Naive thymus-derived CD4-positive, alpha-beta T cell (primary cell): ENCODE data around the gene ZNF18. TPM values are rescaled to one million over a fixed set of nuclear protein-coding genes. Genes with fewer than 3 reads are reported as not detected.

ENCODE experiments used
- ATAC-seq: fragments of 150-1000 bp; cut with Tn5 transposase; 2 replicates; pipeline ENCODE4 v1.10.0; 2021; ENCODE audit warnings: mild to moderate bottlenecking, moderate library complexity
- CTCF ChIA-PET: fragments of 350-600 bp; sonication (Branson Sonifier 250); formaldehyde crosslinking; loops from one replicate; lab custom pipeline; 2021; ENCODE audit warnings: antibody characterized with exemption; lab: Charles Lee
- POLR2A ChIA-PET: fragments of 350-600 bp; sonication (Branson Sonifier 250); formaldehyde crosslinking; loops from one replicate; lab custom pipeline; 2021; ENCODE audit warnings: antibody characterized with exemption, inconsistent platforms; lab: Charles Lee
- DNase-seq, 9 donors: peaks; one replicate each; pipeline versions ENCODE4 v3.0.0 to v3.0.0-alpha.2; 2020 to 2022; ENCODE audit warnings: mixed read lengths in 1 of 9
- H3K27ac ChIP-seq: one replicate; pipeline ENCODE4 v1.7.0; 2013; ENCODE audit warnings: mild to moderate bottlenecking, low read depth, low read length, moderate library complexity
- H3K27me3 ChIP-seq, 2 donors: one replicate each; pipeline ENCODE4 v1.7.0; 2013; ENCODE audit warnings: low read length in 2 of 2, mild to moderate bottlenecking in 2 of 2, moderate library complexity in 2 of 2; ENCODE audit not compliant: control insufficient read depth in 2 of 2, insufficient read depth in 2 of 2
- H3K36me3 ChIP-seq, 3 experiments: 1 replicate in 2 of 3; 2 replicates in 1 of 3; pipeline ENCODE4 v1.7.0; 2013; ENCODE audit warnings: low read length in 3 of 3, mild to moderate bottlenecking in 3 of 3, moderate library complexity in 1 of 3; ENCODE audit not compliant: insufficient read depth in 3 of 3, control insufficient read depth in 2 of 3
- H3K4me1 ChIP-seq, 2 donors: one replicate each; pipeline ENCODE4 v1.7.0; 2013; ENCODE audit warnings: low read length in 2 of 2, mild to moderate bottlenecking in 2 of 2, moderate library complexity in 1 of 2; ENCODE audit not compliant: control insufficient read depth in 2 of 2, insufficient read depth in 2 of 2
- H3K4me3 ChIP-seq: 2 replicates; pipeline ENCODE4 v1.7.0; 2013; ENCODE audit warnings: mild to moderate bottlenecking, low read length
- H3K9me3 ChIP-seq, 3 experiments: 1 replicate in 2 of 3; 2 replicates in 1 of 3; pipeline ENCODE4 v1.7.0; 2013; ENCODE audit warnings: low read length in 3 of 3; ENCODE audit not compliant: control insufficient read depth in 2 of 3
- H3K27ac Mint-ChIP-seq, 9 donors: one replicate each; pipeline ENCODE4 v1.8.0; 2020 to 2022; ENCODE audit warnings: mixed read lengths in 9 of 9, mild to moderate bottlenecking in 8 of 9, moderate library complexity in 5 of 9, inconsistent platforms in 2 of 9
- H3K27me3 Mint-ChIP-seq, 5 donors: one replicate each; pipeline ENCODE4 v1.8.0; 2021 to 2022; ENCODE audit warnings: mixed read lengths in 5 of 5, mild to moderate bottlenecking in 1 of 5
- H3K36me3 Mint-ChIP-seq, 5 donors: one replicate each; pipeline ENCODE4 v1.8.0; 2020 to 2022; ENCODE audit warnings: mixed read lengths in 5 of 5, mild to moderate bottlenecking in 3 of 5, inconsistent platforms in 1 of 5
- H3K4me1 Mint-ChIP-seq, 7 donors: one replicate each; pipeline ENCODE4 v1.8.0; 2020 to 2022; ENCODE audit warnings: mixed read lengths in 7 of 7, mild to moderate bottlenecking in 3 of 7, inconsistent platforms in 1 of 7
- H3K4me3 Mint-ChIP-seq, 10 donors: one replicate each; pipeline ENCODE4 v1.8.0; 2020 to 2022; ENCODE audit warnings: mild to moderate bottlenecking in 10 of 10, mixed read lengths in 10 of 10, moderate library complexity in 6 of 10, inconsistent platforms in 2 of 10
- H3K9me3 Mint-ChIP-seq, 11 donors: one replicate each; pipeline ENCODE4 v1.8.0; 2020 to 2022; ENCODE audit warnings: mixed read lengths in 11 of 11, mild to moderate bottlenecking in 4 of 11, inconsistent platforms in 1 of 11, moderate library complexity in 1 of 11
- intact Hi-C, 2 donors: fragments of 100-400 bp; cut with micrococcal nuclease; formaldehyde crosslinking; loops; one replicate each; pipeline ENCODE4 v1.15.1; 2023
- polyA plus RNA-seq, 2 donors: library from polyadenylated mRNA; unstranded; fragments of 300-500 nt; fragmentation: Illumina TruSeq; gene quantifications; one replicate each; pipeline ENCODE4 v1.2.3, GENCODE V29; 2021
- total RNA-seq, 6 experiments: library from RNA in 5 of 6; stranded (reverse) in 5 of 6; gene quantifications; 1 replicate in 5 of 6; 2 replicates in 1 of 6; pipeline ENCODE4 v1.2.3 and lab custom pipeline; 2021 to 2026

ZNF18 gene
- total and polyA plus RNA-seq, 7 experiments from 2014 or later: 7.3 to 15.3 (median 11.3) TPM

DNA sequence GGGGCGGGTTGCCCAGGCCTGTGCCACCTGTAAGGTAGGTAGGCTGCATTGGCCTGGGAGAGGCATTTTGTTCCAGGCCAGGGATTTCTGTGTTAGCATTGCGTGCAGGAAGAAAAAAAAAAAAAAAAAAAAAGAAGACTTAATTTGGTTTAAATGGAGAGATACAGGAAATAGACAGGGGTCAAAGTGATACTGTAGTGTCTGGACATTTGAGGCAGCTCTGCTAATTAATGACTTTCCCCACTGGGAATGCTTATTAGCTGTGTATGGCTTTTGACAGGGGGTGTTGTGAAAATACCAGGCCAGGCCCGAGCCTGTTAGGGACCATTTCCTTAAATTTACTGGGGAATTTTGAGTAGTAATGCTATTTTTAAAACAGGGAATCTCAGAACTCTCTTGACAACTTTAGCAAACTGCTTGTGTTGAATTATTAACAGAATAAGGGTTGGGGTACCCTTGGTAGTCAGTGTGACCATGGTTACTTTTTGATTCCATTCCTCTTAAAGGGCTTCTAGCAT, 24.4 kb upstream of the ZNF18 start:
- no peak for DNase-seq
- H3K36me3 Mint-ChIP-seq: peaks cover 0 to 6% (median 0%) of the 10 kb centered on the region in 5 donors
- Histone ChIP-seq H3K9me3 (no peaks in the 10 kb centered on the region), H3K27me3 (no peaks in the 10 kb centered on the region), H3K4me3 (peak overlapping the region; percentile 39), H3K27ac (peak overlapping the region; percentile 89), H3K4me1 (peaks cover 16 to 17% of the 10 kb centered on the region in 2 donors), H3K36me3 (no peaks in the 10 kb centered on the region)
- POLR2A ChIA-PET: interaction anchor here (0.7 to 14.6 kb wide), 5 partner anchors 10 to 33 kb away, joined by 3 to 310 read pairs (median 3); partner anchors contain the start of gene ZNF18
- H3K9me3 Mint-ChIP-seq: no peaks in the 10 kb centered on the region
- peaks cover 34 to 64% (median 60%) of the 10 kb centered on the region in 7 donors for H3K4me1 Mint-ChIP-seq
- H3K27me3 Mint-ChIP-seq: peaks cover 0 to 14% (median 0%) of the 10 kb centered on the region in 5 donors
- peak overlapping the region; percentile 78 to 91 (median 82) for H3K4me3 Mint-ChIP-seq
- intact Hi-C loops: loop anchor here (1.0 to 5.0 kb wide), 3 partner anchors 34 to 997 kb away; partner anchors contain the start of gene ELAC2 (in 1 of the 2)
- CTCF ChIA-PET: interaction anchor here (0.6 kb wide), 1 partner anchor 29 kb away, joined by 4 read pairs; no protein-coding TSS in a partner anchor
- no peak for ATAC-seq
- H3K27ac Mint-ChIP-seq: peak overlapping the region; percentile 20 to 83 (median 74)

DNA sequence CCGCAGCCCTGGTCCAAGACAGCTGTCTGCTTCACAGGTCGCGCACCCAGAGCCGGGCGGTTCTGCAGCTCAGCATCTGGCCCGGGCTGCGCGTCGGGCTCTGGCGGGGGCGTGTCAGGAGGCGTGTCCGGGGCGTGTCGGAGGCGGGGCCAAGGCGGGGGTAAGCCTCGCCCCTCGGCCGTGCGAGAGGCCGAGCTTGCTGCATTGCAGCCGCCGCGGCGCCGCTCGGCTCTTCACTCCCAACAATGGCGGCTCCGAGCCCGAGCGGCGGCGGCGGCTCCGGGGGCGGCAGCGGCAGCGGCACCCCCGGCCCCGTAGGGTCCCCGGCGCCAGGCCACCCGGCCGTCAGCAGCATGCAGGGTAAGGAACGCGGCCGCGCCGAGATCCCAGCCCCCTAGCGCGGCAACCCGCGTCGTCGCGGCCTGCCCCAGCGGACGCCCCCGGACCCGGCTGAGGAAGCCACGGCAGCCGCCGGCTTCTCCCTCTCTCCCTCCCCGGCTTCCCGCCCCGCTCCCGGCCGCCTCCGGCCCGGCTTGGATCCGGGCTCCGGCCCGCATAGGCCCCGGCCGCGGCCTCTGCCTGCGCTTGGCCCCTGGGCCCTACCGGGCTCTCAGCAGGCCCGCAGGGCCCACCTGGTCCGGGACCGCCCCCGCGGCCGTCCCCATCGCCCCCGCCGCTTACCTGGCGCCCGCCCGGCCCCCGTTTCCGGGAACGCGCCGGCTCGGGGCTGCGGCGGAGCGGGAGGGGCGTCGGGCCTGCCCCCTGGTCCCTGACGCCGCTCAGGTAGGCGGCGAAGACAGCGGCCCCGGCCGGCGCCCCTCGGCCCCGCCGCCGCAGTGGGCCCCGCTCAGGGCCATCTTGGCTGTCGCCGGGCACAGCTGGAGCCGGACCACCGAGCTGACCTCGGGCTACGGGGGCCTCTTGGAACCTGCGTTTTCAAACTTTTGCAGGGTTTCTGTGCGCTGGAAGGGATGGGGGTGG, 23.7 kb upstream of the ZNF18 start, which contains the start of gene MAP2K4:
TSS of gene MAP2K4 (plus strand) at position 236 of the 981 bp plus-strand sequence. CDS start at position 246, 10 bp downstream.
- Histone ChIP-seq H3K27me3 (no peaks in the 10 kb centered on the region), H3K27ac (peak within 1 kb of the TSS; percentile 89), H3K36me3 (no peaks in the 10 kb centered on the region), H3K4me3 (peak within 1 kb of the TSS; percentile 57), H3K4me1 (peaks cover 16 to 17% of the 10 kb centered on the region in 2 donors), H3K9me3 (no peaks in the 10 kb centered on the region)
- H3K4me3 Mint-ChIP-seq: peak within 1 kb of the TSS; percentile 79 to 91 (median 84)
- peak; percentile 100 for ATAC-seq
- H3K9me3 Mint-ChIP-seq: no peaks in the 10 kb centered on the region
- peaks cover 0 to 14% (median 0%) of the 10 kb centered on the region in 5 donors for H3K27me3 Mint-ChIP-seq
- ChIA-PET CTCF (interaction anchor here (0.6 to 0.8 kb wide), 3 partner anchors 10 to 1223 kb away, joined by 3 to 6 read pairs (median 4); no protein-coding TSS in a partner anchor), POLR2A (interaction anchor here (0.6 to 14.6 kb wide), 10 partner anchors 9 to 997 kb away, joined by 3 to 310 read pairs (median 4); partner anchors contain the start of genes ELAC2 and ZNF18)
- intact Hi-C loops: loop anchor here (1.0 to 5.0 kb wide), 4 partner anchors 24 to 997 kb away; partner anchors contain the start of genes ZNF18 (in 2 of the 2) and ELAC2 (in 1 of the 2)
- H3K4me1 Mint-ChIP-seq: peaks cover 31 to 56% (median 53%) of the 10 kb centered on the region in 7 donors
- H3K27ac Mint-ChIP-seq: peak within 1 kb of the TSS; percentile 31 to 88 (median 83)
- H3K36me3 Mint-ChIP-seq: peaks cover 0 to under 1% (median 0%) of the 10 kb centered on the region in 5 donors
- DNase-seq: peak; percentile 87 to 99 (median 94)

DNA sequence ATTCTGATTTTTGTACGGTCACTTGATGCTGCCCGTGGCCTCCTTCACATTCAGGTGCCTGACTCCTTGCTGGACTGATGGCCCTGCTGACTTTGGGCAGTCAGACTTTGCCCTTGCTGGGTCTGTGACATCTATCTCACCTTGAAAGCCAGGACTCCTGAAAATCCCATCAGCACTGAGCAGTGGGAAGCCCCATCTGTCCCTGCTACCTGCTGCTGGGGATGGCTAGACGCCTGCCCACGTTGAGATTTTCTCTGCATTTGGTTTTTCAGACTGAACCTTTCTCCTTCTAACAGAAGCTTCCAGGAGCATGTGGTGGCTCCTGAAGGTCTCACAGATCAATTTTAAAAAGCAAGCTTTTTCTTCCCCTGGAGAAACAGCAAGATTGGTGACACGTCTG, 10.2 kb upstream of the ZNF18 start:
- no peak overlapping the region for H3K27ac Mint-ChIP-seq
- H3K27me3 ChIP-seq: no peaks in the 10 kb centered on the region
- no peaks in the 10 kb centered on the region for H3K9me3 ChIP-seq
- peak overlapping the region in 1 of 10 donors; percentile 34 for H3K4me3 Mint-ChIP-seq
- ATAC-seq (no peak), DNase-seq (no peak)
- ChIA-PET POLR2A (interaction anchor here (0.9 to 1.7 kb wide), 2 partner anchors 10 to 13 kb away, joined by 3 to 9 read pairs; partner anchors contain the start of genes MAP2K4 and ZNF18), CTCF (no interaction called here)
- no peak overlapping the region for H3K4me3 ChIP-seq
- no peak overlapping the region for H3K27ac ChIP-seq
- peaks cover 0 to 1% (median 0%) of the 10 kb centered on the region in 5 donors for H3K36me3 Mint-ChIP-seq
- H3K9me3 Mint-ChIP-seq: no peaks in the 10 kb centered on the region
- no peaks in the 10 kb centered on the region for H3K4me1 ChIP-seq
- no peaks in the 10 kb centered on the region for H3K4me1 Mint-ChIP-seq
- H3K36me3 ChIP-seq: no peaks in the 10 kb centered on the region
- peaks cover 0 to 13% (median 10%) of the 10 kb centered on the region in 5 donors for H3K27me3 Mint-ChIP-seq
- intact Hi-C loops: no loop called here

DNA sequence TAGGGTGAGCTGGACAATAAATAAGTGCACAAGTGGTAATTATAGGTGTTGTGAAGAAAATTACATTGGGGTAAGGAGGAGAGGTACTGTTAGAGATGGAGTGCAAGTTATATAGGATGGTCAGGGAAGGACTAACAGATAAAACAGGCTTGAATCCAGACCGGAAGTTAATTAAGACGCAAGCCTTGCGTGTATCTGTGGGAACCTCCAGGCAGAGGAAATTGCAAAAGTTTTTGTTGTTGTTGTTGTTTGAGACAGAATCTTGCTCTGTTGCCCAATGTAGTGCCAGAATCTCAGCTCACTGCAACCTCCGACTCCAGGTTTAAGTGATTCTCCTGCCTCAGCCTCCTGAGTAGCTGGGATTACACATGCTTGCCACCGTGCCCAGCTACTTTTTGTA, 2.4 kb upstream of the ZNF18 start:
- Mint-ChIP-seq H3K27me3 (peaks cover 0 to 6% (median 0%) of the 10 kb centered on the region in 5 donors), H3K4me1 (peaks cover 7 to 22% (median 17%) of the 10 kb centered on the region in 7 donors), H3K9me3 (peaks cover 0 to 3% (median 0%) of the 10 kb centered on the region in 11 donors), H3K4me3 (no peak overlapping the region), H3K36me3 (peaks cover 0 to 5% (median 0%) of the 10 kb centered on the region in 5 donors), H3K27ac (peak overlapping the region in 1 of 9 donors; percentile 48)
- peaks cover 0 to 4% (median 0%) of the 10 kb centered on the region in 3 experiments for H3K36me3 ChIP-seq
- POLR2A ChIA-PET: interaction anchor here (6.0 kb wide), 1 partner anchor 22 kb away, joined by 310 read pairs; the partner anchor contains the start of gene MAP2K4
- H3K9me3 ChIP-seq: no peaks in the 10 kb centered on the region
- DNase-seq: no peak
- CTCF ChIA-PET: interaction anchor here (1.1 kb wide), 1 partner anchor 21 kb away, joined by 6 read pairs; the partner anchor contains the start of gene MAP2K4
- H3K27ac ChIP-seq: no peak overlapping the region
- H3K4me1 ChIP-seq: peaks cover 4 to 5% of the 10 kb centered on the region in 2 donors
- H3K27me3 ChIP-seq: no peaks in the 10 kb centered on the region
- intact Hi-C loops: loop anchor here (5.0 to 10.0 kb wide), 4 partner anchors 33 to 1305 kb away; partner anchors contain the start of genes ADPRM (in 1 of the 2) and SCO1 (in 1 of the 2)
- H3K4me3 ChIP-seq: no peak overlapping the region
- no peak for ATAC-seq

DNA sequence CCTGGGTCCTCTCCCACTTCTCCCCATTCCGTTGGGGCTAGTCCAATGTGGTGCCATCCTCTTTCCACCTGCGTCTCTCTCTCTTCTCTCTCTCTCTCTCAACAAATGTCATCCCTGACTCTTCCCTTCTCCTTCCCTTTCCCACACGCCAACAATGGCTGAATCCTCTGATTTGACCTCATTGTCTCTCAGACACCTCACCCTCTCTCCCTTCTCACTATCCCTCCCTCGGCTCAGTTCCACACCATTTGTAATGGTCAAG, 628 bp upstream of the ZNF18 start:
- Mint-ChIP-seq H3K9me3 (peaks cover 0 to 3% (median 0%) of the 10 kb centered on the region in 11 donors), H3K36me3 (peaks cover 0 to 7% (median 3%) of the 10 kb centered on the region in 5 donors), H3K27me3 (peaks cover 0 to 6% (median 0%) of the 10 kb centered on the region in 5 donors), H3K4me1 (peaks cover 13 to 30% (median 22%) of the 10 kb centered on the region in 7 donors), H3K27ac (peak overlapping the region; percentile 89 to 99 (median 97)), H3K4me3 (peak overlapping the region; percentile 93 to 99 (median 98))
- H3K4me3 ChIP-seq: peak overlapping the region; percentile 92
- H3K4me1 ChIP-seq: peaks cover 4 to 5% of the 10 kb centered on the region in 2 donors
- H3K9me3 ChIP-seq: no peaks in the 10 kb centered on the region
- H3K27me3 ChIP-seq: no peaks in the 10 kb centered on the region
- H3K27ac ChIP-seq: peak overlapping the region; percentile 90
- POLR2A ChIA-PET: interaction anchor here (0.7 to 6.0 kb wide), 13 partner anchors 8 to 1298 kb away, joined by 3 to 310 read pairs (median 8); partner anchors contain the start of genes ELAC2 and MAP2K4
- ATAC-seq: no peak
- intact Hi-C loops: loop anchor here (1.0 to 10.0 kb wide), 7 partner anchors 22 to 1303 kb away; partner anchors contain the start of genes ADPRM (in 2 of the 2), MAP2K4 (in 2 of the 2), SCO1 (in 2 of the 2) and ELAC2 (in 1 of the 2)
- CTCF ChIA-PET: interaction anchor here (1.7 kb wide), 1 partner anchor 12 kb away, joined by 4 read pairs; no protein-coding TSS in a partner anchor
- peaks cover 0 to 4% (median 0%) of the 10 kb centered on the region in 3 experiments for H3K36me3 ChIP-seq
- no peak for DNase-seq
